GM12892 (cell line): ENCODE data around the gene FRS3.

Experiments
- POLR2A ChIP-seq: IDR thresholded peaks from 2 replicates; pipeline ENCODE4 v1.6.1; 2011; ENCODE audit warnings: low read depth, low read length, control low read depth
- POLR2AphosphoS5 ChIP-seq: IDR thresholded peaks from 2 replicates; pipeline ENCODE4 v1.6.1; 2011; ENCODE audit warnings: low read depth, low read length, control low read depth
- TAF1 ChIP-seq: IDR thresholded peaks from 2 replicates; pipeline ENCODE4 v1.6.1; 2011; ENCODE audit warnings: low read depth, mild to moderate bottlenecking, control low read depth, low read length, borderline replicate concordance

- TF ChIP-seq POLR2A (no peak), POLR2AphosphoS5 (no peak), TAF1 (no peak)
These were observed 50.1 kb downstream of the FRS3 start for GRCh38 chr6:41729624-41730023.
